ENCODE measurements around the gene PRKCE. TPM values are rescaled to one million over a fixed set of nuclear protein-coding genes. Genes with fewer than 3 reads are reported as not detected.

PRKCE gene
- total RNA-seq, 2 experiments from 2014 or later: 13.1 to 15.4 TPM

- H3K27me3 Mint-ChIP-seq: no peaks in the 10 kb centered on the region
- POLR2A ChIA-PET: no interaction called here
- no peak overlapping the region for H3K27ac Mint-ChIP-seq
- no peaks in the 10 kb centered on the region for H3K4me1 Mint-ChIP-seq
- CTCF ChIA-PET: no interaction called here
- H3K36me3 Mint-ChIP-seq (ENCODE audit: low read depth): no peaks in the 10 kb centered on the region
- no peaks in the 10 kb centered on the region for H3K9me3 Mint-ChIP-seq
- no peak overlapping the region for H3K4me3 Mint-ChIP-seq
- DNase-seq: no peak
Observed at GRCh38 chr2:45813003-45813941, 161.8 kb downstream of the PRKCE start.

GRCh38 chr2:45814488-45814887 lies 163.0 kb downstream of the PRKCE start:
- Mint-ChIP-seq H3K36me3 (ENCODE audit: low read depth) (no peaks in the 10 kb centered on the region), H3K4me3 (no peak overlapping the region), H3K9me3 (no peaks in the 10 kb centered on the region), H3K27ac (no peak overlapping the region), H3K4me1 (no peaks in the 10 kb centered on the region), H3K27me3 (no peaks in the 10 kb centered on the region)
- DNase-seq: no peak
- POLR2A ChIA-PET: no interaction called here
- CTCF ChIA-PET: no interaction called here

GRCh38 chr2:45814951-45815621 lies 163.6 kb downstream of the PRKCE start:
- CTCF ChIA-PET: no interaction called here
- POLR2A ChIA-PET: no interaction called here

GRCh38 chr2:45816272-45816671 lies 164.8 kb downstream of the PRKCE start:
- no peak for DNase-seq
- H3K9me3 Mint-ChIP-seq: no peaks in the 10 kb centered on the region
- H3K27me3 Mint-ChIP-seq: no peaks in the 10 kb centered on the region
- no peaks in the 10 kb centered on the region for H3K36me3 Mint-ChIP-seq (ENCODE audit: low read depth)
- ChIA-PET POLR2A (no interaction called here), CTCF (interaction anchor here (1.6 kb wide), 1 partner anchor 13 kb away, joined by 5 read pairs; no protein-coding TSS in a partner anchor)
- H3K4me1 Mint-ChIP-seq: no peaks in the 10 kb centered on the region
- H3K27ac Mint-ChIP-seq: no peak overlapping the region
- H3K4me3 Mint-ChIP-seq: no peak overlapping the region

More at GRCh38 chr2:45814951-45815621, 163.6 kb downstream of the PRKCE start:
- Mint-ChIP-seq H3K9me3 (no peaks in the 10 kb centered on the region), H3K4me1 (no peaks in the 10 kb centered on the region), H3K4me3 (no peak overlapping the region), H3K27me3 (no peaks in the 10 kb centered on the region), H3K27ac (no peak overlapping the region), H3K36me3 (ENCODE audit: low read depth) (no peaks in the 10 kb centered on the region)
- DNase-seq: no peak

GRCh38 chr2:45818591-45818990 lies 167.1 kb downstream of the PRKCE start:
- H3K27me3 Mint-ChIP-seq: no peaks in the 10 kb centered on the region
- ChIA-PET POLR2A (interaction anchor here (0.5 to 0.6 kb wide), 2 partner anchors 132 to 1006 kb away, joined by 3 read pairs; no protein-coding TSS in a partner anchor), CTCF (interaction anchor here (1.5 kb wide), 1 partner anchor 10 kb away, joined by 4 read pairs; no protein-coding TSS in a partner anchor)
- H3K4me3 Mint-ChIP-seq: no peak overlapping the region
- no peak overlapping the region for H3K27ac Mint-ChIP-seq
- no peaks in the 10 kb centered on the region for H3K9me3 Mint-ChIP-seq
- DNase-seq: no peak
- H3K4me1 Mint-ChIP-seq: no peaks in the 10 kb centered on the region
- no peaks in the 10 kb centered on the region for H3K36me3 Mint-ChIP-seq (ENCODE audit: low read depth)

GRCh38 chr2:45820048-45820447 lies 168.6 kb downstream of the PRKCE start:
- Mint-ChIP-seq H3K27ac (no peak overlapping the region), H3K9me3 (no peaks in the 10 kb centered on the region), H3K36me3 (ENCODE audit: low read depth) (no peaks in the 10 kb centered on the region), H3K4me1 (peaks cover 5% of the 10 kb centered on the region), H3K27me3 (no peaks in the 10 kb centered on the region), H3K4me3 (no peak overlapping the region)
- ChIA-PET CTCF (interaction anchor here (1.2 to 1.5 kb wide), 2 partner anchors 8 to 17 kb away, joined by 3 to 4 read pairs; no protein-coding TSS in a partner anchor), POLR2A (no interaction called here)
- no peak for DNase-seq

- no peaks in the 10 kb centered on the region for H3K36me3 Mint-ChIP-seq (ENCODE audit: low read depth)
- peaks cover 8% of the 10 kb centered on the region for H3K4me1 Mint-ChIP-seq
- H3K27me3 Mint-ChIP-seq: no peaks in the 10 kb centered on the region
- POLR2A ChIA-PET: no interaction called here
- no peak overlapping the region for H3K27ac Mint-ChIP-seq
- H3K4me3 Mint-ChIP-seq: no peak overlapping the region
- CTCF ChIA-PET: no interaction called here
- H3K9me3 Mint-ChIP-seq: no peaks in the 10 kb centered on the region
- DNase-seq: no peak
Observed at GRCh38 chr2:45821558-45822271, 170.2 kb downstream of the PRKCE start.

- Mint-ChIP-seq H3K4me3 (no peak overlapping the region), H3K27me3 (no peaks in the 10 kb centered on the region), H3K36me3 (ENCODE audit: low read depth) (no peaks in the 10 kb centered on the region), H3K27ac (no peak overlapping the region), H3K4me1 (peaks cover 12% of the 10 kb centered on the region), H3K9me3 (no peaks in the 10 kb centered on the region)
- POLR2A ChIA-PET: no interaction called here
- CTCF ChIA-PET: no interaction called here
- no peak for DNase-seq
Observed at GRCh38 chr2:45822272-45822630, 170.8 kb downstream of the PRKCE start.

- peaks cover 14% of the 10 kb centered on the region for H3K4me1 Mint-ChIP-seq
- H3K9me3 Mint-ChIP-seq: no peaks in the 10 kb centered on the region
- CTCF ChIA-PET: interaction anchor here (1.0 kb wide), 1 partner anchor 29 kb away, joined by 4 read pairs; no protein-coding TSS in a partner anchor
- DNase-seq: no peak
- POLR2A ChIA-PET: no interaction called here
- no peaks in the 10 kb centered on the region for H3K27me3 Mint-ChIP-seq
- no peak overlapping the region for H3K27ac Mint-ChIP-seq
- no peak overlapping the region for H3K4me3 Mint-ChIP-seq
- no peaks in the 10 kb centered on the region for H3K36me3 Mint-ChIP-seq (ENCODE audit: low read depth)
Observed at GRCh38 chr2:45823723-45824206, 172.3 kb downstream of the PRKCE start.

- DNase-seq: no peak
- POLR2A ChIA-PET: no interaction called here
- peaks cover 14% of the 10 kb centered on the region for H3K4me1 Mint-ChIP-seq
- no peak overlapping the region for H3K27ac Mint-ChIP-seq
- H3K36me3 Mint-ChIP-seq (ENCODE audit: low read depth): peaks cover 5% of the 10 kb centered on the region
- no peak overlapping the region for H3K4me3 Mint-ChIP-seq
- H3K27me3 Mint-ChIP-seq: no peaks in the 10 kb centered on the region
- CTCF ChIA-PET: interaction anchor here (0.6 kb wide), 1 partner anchor 1025 kb away, joined by 3 read pairs; no protein-coding TSS in a partner anchor
- peaks cover 2% of the 10 kb centered on the region for H3K9me3 Mint-ChIP-seq
Observed at GRCh38 chr2:45825001-45825651, 173.7 kb downstream of the PRKCE start.

- Mint-ChIP-seq H3K27me3 (peaks cover 3% of the 10 kb centered on the region), H3K27ac (no peak overlapping the region), H3K36me3 (ENCODE audit: low read depth) (peaks cover 16% of the 10 kb centered on the region), H3K4me1 (peaks cover 14% of the 10 kb centered on the region), H3K9me3 (peaks cover 15% of the 10 kb centered on the region), H3K4me3 (no peak overlapping the region)
- POLR2A ChIA-PET: no interaction called here
- no peak for DNase-seq
- CTCF ChIA-PET: no interaction called here
Observed at GRCh38 chr2:45826460-45826859, 175.0 kb downstream of the PRKCE start.

GRCh38 chr2:45826884-45827635 lies 175.6 kb downstream of the PRKCE start:
- no peak overlapping the region for H3K27ac Mint-ChIP-seq
- H3K9me3 Mint-ChIP-seq: peaks cover 16% of the 10 kb centered on the region
- ChIA-PET CTCF (interaction anchor here (0.7 kb wide), 1 partner anchor 25 kb away, joined by 7 read pairs; no protein-coding TSS in a partner anchor), POLR2A (no interaction called here)
- H3K4me3 Mint-ChIP-seq: no peak overlapping the region
- H3K4me1 Mint-ChIP-seq: peaks cover 14% of the 10 kb centered on the region
- peaks cover 17% of the 10 kb centered on the region for H3K36me3 Mint-ChIP-seq (ENCODE audit: low read depth)
- DNase-seq: no peak
- peaks cover 3% of the 10 kb centered on the region for H3K27me3 Mint-ChIP-seq

All from activated CD4-positive, alpha-beta T cell treated with anti-CD3 and anti-CD28 coated beads, Interleukin-2, amount 10 ng/mL, durations not matched to agents 7 days and 5 days (primary cell).